ENCODE measurements around the gene FBXL7.

The FBXL7 gene

GRCh38 chr5:15932066-15932465 is 432.1 kb downstream of the FBXL7 start:
- H3K4me3 ChIP-seq (replicated peaks; ENCODE audit: low read depth, low read length): no peak overlapping the region
- DNase-seq (ENCODE audit: extremely low read depth, low read depth): no peak
- no peak for TF ChIP-seq CTCF (IDR thresholded peaks at IDR 0.05; ENCODE audit: low read depth, low read length, missing control alignments)

GRCh38 chr5:15933259-15934207 is 433.6 kb downstream of the FBXL7 start:
- H3K4me3 ChIP-seq (replicated peaks; ENCODE audit: low read depth, low read length): no peak overlapping the region
- no peak for DNase-seq (ENCODE audit: extremely low read depth, low read depth)
- TF ChIP-seq CTCF (IDR thresholded peaks at IDR 0.05; ENCODE audit: low read depth, low read length, missing control alignments): no peak

GRCh38 chr5:15936505-15937245 is 436.7 kb downstream of the FBXL7 start:
- no peak overlapping the region for H3K4me3 ChIP-seq (replicated peaks; ENCODE audit: low read depth, low read length)
- no peak for TF ChIP-seq CTCF (IDR thresholded peaks at IDR 0.05; ENCODE audit: low read depth, low read length, missing control alignments)
- DNase-seq (ENCODE audit: extremely low read depth, low read depth): no peak

GRCh38 chr5:15937708-15938107 is 437.7 kb downstream of the FBXL7 start:
- H3K4me3 ChIP-seq (replicated peaks; ENCODE audit: low read depth, low read length): no peak overlapping the region
- DNase-seq (ENCODE audit: extremely low read depth, low read depth): no peak

GRCh38 chr5:15938186-15938585 is 438.2 kb downstream of the FBXL7 start:
- DNase-seq (ENCODE audit: extremely low read depth, low read depth): no peak
- H3K4me3 ChIP-seq (replicated peaks; ENCODE audit: low read depth, low read length): no peak overlapping the region
- no peak for TF ChIP-seq CTCF (IDR thresholded peaks at IDR 0.05; ENCODE audit: low read depth, low read length, missing control alignments)

More at GRCh38 chr5:15937708-15938107, 437.7 kb downstream of the FBXL7 start:
- TF ChIP-seq CTCF (IDR thresholded peaks at IDR 0.05; ENCODE audit: low read depth, low read length, missing control alignments): no peak

GRCh38 chr5:15938961-15939360 is 439.0 kb downstream of the FBXL7 start:
- no peak overlapping the region for H3K4me3 ChIP-seq (replicated peaks; ENCODE audit: low read depth, low read length)
- TF ChIP-seq CTCF (IDR thresholded peaks at IDR 0.05; ENCODE audit: low read depth, low read length, missing control alignments): no peak
- DNase-seq (ENCODE audit: extremely low read depth, low read depth): peak; percentile 63
